COLO668 (cell line): ENCODE results near the gene INO80D.
"Not testable (repeated sequence)": the region's sequence is repeated elsewhere in the genome, so short reads cannot be mapped to it uniquely, and the experiment has no call there.

Source experiments
- DNase-seq: peaks from one replicate; lab custom pipeline; 2025; ENCODE audit not compliant: unreplicated experiment; lab: John Stamatoyannopoulos, UW

INO80D gene

GRCh38 chr2:206033452-206033851, 52.5 kb downstream of the INO80D start:
- DNase-seq, result not testable (repeated sequence)

GRCh38 chr2:206031950-206032567, 53.9 kb downstream of the INO80D start:
- no peak for DNase-seq

GRCh38 chr2:206031162-206031784, 54.7 kb downstream of the INO80D start:
- no peak for DNase-seq

GRCh38 chr2:206028101-206028500, 57.9 kb downstream of the INO80D start:
- no peak for DNase-seq

GRCh38 chr2:206023183-206023582, 62.8 kb downstream of the INO80D start:
- no peak for DNase-seq

- DNase-seq, result no peak
These were observed 65.8 kb downstream of the INO80D start for GRCh38 chr2:206020171-206020570.

- not testable (repeated sequence) for DNase-seq
These were observed 70.2 kb downstream of the INO80D start for GRCh38 chr2:206015746-206016145.

GRCh38 chr2:206011795-206012194, 74.2 kb downstream of the INO80D start:
- DNase-seq, result no peak

GRCh38 chr2:206011018-206011614, 74.9 kb downstream of the INO80D start:
- DNase-seq, result no peak

GRCh38 chr2:206004004-206004693, 81.8 kb downstream of the INO80D start:
- DNase-seq, result peak; percentile 22

- DNase-seq, result no peak
These were observed 83.5 kb downstream of the INO80D start for GRCh38 chr2:206002440-206002839.

GRCh38 chr2:206001912-206002311, 84.1 kb downstream of the INO80D start:
- DNase-seq, result no peak

GRCh38 chr2:206000776-206001175, 85.2 kb downstream of the INO80D start:
- no peak for DNase-seq

GRCh38 chr2:205998583-205998982, 87.4 kb downstream of the INO80D start:
- no peak for DNase-seq

GRCh38 chr2:205996161-205996560, 89.8 kb downstream of the INO80D start:
- no peak for DNase-seq

- DNase-seq, result no peak
These were observed 90.7 kb downstream of the INO80D start for GRCh38 chr2:205995260-205995659.

GRCh38 chr2:205994344-205994743, 91.6 kb downstream of the INO80D start:
- DNase-seq, result no peak

GRCh38 chr2:205990104-205990503, 95.9 kb downstream of the INO80D start:
- DNase-seq, result no peak

GRCh38 chr2:205989271-205990071, 96.5 kb downstream of the INO80D start:
- DNase-seq, result no peak

GRCh38 chr2:205988681-205989080, 97.3 kb downstream of the INO80D start:
- DNase-seq, result not testable (repeated sequence)

- no peak for DNase-seq
These were observed 97.7 kb downstream of the INO80D start for GRCh38 chr2:205988274-205988673.
